HG03457 (cell line): Measurements from ENCODE around the gene HGF.
"Not testable (repeated sequence)": the region's sequence is repeated elsewhere in the genome, so short reads cannot be mapped to it uniquely, and the experiment has no call there.

Experiments used
- ATAC-seq: cut with Tn5 transposase; IDR thresholded peaks from one replicate; pipeline ENCODE4 v1.9.1; 2021; ENCODE audit warnings: moderate number of reproducible peaks; ENCODE audit not compliant: unreplicated experiment

The HGF gene

GRCh38 chr7:81725003-81725811 lies 44.6 kb downstream of the HGF start:
- ATAC-seq = no peak

GRCh38 chr7:81722250-81722649 lies 47.6 kb downstream of the HGF start:
- not testable (repeated sequence) for ATAC-seq

DNA sequence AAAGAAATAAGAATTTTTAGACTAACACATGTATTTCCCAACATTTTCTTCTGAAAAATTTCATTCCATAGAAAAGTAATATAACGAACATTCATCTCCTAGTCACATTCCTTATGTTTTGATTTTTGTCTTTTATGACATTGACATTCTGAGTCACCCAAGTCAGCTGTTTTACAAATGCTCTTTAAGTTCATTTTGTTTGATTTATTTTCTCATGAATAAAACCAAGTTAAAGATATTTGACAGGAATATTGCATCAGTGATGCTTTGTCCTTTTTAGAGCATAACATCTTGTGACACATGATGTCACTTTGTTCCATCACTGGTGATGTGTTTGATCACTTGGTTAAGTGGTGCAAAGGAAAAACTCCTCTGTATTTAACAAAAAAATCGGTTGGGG lies 48.4 kb downstream of the HGF start:
- no peak for ATAC-seq

DNA sequence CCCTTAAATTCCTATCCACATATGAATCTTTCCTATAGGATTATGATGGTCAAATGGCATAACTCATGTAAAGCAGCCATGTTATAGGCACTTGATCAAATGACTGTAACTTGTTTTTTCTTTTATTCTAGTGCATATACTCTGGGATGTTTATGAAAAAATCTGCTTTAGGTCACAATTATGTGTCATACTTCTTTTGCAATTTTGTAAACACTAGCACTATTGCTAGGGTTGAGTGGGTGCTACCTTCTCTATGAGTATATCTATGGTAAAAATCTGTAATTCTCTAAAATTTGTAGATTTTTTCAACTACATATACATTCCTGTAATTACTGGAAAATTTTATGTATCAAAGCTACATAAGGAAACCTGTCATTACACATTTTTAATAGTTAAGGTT lies 50.0 kb downstream of the HGF start:
- no peak for ATAC-seq

DNA sequence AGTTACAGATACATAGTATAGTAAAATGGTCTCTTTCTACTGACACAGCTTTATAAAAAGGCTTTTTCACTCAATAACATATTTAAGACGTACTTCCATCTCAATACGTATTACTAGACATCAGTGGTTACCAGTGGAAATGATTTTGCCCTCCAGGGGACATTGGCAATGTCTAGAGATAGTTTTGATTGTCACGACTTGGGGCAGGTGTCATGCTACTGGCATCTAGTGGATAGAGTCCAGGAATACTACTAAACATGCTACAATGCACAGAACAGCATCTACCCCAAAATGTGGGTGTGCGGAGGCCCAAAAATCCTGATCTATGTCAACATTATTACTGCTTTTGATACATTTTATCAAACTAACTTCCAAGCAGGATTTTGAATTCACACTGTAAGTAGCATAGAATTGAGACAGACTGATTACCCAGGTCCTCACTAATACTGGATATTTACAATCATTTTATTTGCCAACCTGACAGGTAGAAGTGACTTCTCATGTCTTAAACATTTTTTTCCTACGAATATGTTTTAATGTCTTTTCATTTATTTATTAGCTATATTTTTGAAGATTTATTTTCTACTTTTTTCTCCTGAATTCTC lies 53.8 kb downstream of the HGF start:
- ATAC-seq = no peak

DNA sequence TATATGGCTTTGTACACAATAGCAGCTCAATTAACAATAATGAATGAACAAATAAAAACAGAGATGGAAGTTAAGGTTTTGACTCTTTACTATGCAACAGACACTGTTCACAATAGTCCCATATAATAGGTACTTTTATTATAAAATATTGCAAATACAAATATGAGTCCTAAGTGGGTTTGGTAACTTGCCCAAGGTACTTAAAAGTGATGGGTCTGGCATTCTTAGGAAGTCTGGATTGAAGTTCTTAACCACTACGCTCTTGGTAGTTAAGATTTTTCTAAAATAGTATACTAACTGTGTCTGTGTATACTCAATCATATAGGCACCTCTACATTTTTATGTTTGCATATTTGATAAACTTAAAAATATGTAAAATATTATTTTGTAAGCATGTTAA lies 55.5 kb downstream of the HGF start:
- ATAC-seq = no peak

GRCh38 chr7:81710751-81711150 lies 59.1 kb downstream of the HGF start:
- no peak for ATAC-seq

DNA sequence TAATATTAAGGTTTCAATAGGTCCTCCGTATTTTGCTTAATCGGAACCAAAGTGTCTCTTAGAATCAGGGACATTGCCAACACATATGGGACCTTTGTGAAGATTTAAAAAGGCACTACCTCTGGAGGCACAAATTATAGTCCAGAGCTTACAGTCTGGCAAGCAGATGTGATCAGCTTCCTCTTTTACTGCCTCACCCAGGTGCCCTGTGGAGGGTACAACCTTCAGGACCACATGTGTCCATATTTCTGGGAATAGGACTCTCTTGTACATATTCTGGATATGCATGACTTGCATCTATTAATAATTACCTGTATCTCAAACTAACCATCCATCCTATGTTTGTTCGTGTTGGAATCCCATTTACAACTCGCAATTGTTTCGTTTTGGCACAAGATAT lies 60.0 kb downstream of the HGF start:
- ATAC-seq = no peak

DNA sequence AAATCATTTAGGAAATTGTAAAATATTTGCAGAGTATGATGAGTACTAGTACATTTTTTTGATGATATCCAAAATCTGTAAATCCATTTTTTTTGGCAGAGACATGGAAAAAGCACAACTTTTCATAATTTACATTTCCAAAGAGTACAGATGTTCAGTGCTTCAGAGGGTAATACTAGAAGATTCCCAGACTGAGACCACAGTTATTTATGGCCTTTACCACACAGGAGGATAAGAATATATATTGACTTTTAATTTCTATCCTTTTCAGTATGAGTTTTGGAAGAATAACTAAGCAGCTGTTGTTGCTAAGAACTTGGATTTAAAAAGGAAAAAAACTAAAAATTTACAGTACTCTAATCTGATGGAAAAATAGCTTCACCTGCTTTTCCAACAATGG lies 61.9 kb downstream of the HGF start:
- ATAC-seq = no peak

DNA sequence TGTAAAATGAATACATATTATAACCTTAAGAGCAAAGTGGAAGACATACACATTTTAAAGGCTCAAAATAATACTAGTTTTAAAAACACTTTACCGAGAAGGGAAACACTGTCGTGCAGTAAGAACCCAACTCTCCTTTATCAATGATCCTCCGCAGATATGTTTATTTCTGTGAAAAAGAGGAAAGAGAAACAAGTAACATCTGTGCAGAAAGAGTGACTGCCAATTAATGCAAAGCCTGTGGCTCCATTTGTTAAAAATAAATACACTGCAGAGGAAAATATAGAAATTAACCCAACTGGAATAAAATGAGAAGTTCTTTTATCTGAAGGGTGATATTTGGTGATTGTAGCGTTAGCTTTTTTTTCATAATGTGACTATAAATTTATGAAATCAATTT lies 62.7 kb downstream of the HGF start:
- no peak for ATAC-seq

- no peak for ATAC-seq
Observed at GRCh38 chr7:81705206-81705605, 64.6 kb downstream of the HGF start.

DNA sequence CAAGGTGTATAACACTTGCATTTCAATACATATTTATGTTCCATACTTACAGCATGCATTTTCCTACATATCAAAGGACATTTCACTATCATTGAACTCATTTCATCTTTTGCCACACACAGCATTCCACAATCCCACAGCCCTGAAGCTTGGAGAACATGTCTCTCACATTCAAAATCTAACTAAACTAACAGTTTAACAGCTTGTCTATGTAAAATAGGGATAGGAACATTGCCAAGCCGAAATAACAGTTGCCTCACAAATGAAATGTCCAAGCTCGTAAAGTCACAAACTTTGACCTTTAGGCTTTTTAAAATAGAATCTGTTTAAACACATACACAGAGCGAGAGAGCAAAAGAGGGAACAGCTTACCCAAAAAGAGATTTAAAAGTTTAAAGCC lies 65.3 kb downstream of the HGF start:
- ATAC-seq = no peak

- ATAC-seq = no peak
Observed at GRCh38 chr7:81698965-81699364, 70.9 kb downstream of the HGF start.

- no peak for ATAC-seq
Observed at GRCh38 chr7:81694711-81695110, 75.1 kb downstream of the HGF start.

- ATAC-seq = no peak
Observed at GRCh38 chr7:81693894-81694293, 76.0 kb downstream of the HGF start.

DNA sequence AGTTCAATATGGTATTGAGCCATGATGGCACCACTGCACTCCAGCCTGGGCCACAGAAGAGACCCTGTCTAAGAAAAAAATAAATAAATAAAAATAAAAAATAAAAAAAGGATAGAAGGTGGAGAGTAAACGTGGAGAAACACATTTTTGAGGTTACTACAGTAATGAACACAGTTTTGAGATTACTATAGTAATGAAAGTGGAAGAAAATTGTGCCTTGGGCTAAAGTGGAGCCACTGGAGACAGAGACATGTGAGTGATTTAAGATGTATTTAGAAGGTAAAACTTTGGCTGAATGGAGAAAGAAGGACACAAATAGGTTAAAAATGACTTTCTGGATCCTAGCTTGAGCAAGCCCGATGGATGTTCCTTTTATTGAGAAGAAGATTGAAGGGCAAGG lies 76.8 kb downstream of the HGF start:
- no peak for ATAC-seq

GRCh38 chr7:81692146-81692905 lies 77.5 kb downstream of the HGF start:
- no peak for ATAC-seq

DNA sequence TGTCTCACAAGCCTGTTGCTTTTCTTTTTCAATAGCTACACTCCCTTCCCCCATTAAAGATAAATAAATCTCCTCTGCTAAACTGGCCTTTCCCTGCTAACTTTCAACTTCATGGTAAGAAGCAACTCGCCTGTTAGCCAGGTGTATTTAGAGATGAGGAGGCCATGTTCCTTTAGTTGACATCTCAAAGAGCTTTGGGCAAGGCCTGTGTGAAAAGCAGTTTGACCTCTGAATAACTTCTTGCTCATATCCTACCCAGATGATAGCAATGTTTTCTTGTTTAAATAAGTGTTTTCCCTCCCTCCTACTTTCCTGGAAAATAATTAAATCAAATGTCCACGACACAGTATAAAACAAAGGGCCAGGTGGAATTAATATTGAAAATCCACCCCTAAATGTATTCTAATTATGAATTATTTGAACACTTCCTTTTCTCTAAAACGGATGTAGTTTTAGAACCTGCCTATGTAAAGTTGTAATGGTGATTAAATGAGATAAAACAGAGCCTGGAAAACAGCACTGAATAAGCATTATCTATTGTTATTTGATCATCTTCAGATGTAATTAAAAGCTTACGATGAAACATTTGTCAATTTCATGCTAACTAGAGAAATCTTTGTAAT lies 78.5 kb downstream of the HGF start:
- no peak for ATAC-seq

- no peak for ATAC-seq
Observed at GRCh38 chr7:81690688-81691087, 79.2 kb downstream of the HGF start.

DNA sequence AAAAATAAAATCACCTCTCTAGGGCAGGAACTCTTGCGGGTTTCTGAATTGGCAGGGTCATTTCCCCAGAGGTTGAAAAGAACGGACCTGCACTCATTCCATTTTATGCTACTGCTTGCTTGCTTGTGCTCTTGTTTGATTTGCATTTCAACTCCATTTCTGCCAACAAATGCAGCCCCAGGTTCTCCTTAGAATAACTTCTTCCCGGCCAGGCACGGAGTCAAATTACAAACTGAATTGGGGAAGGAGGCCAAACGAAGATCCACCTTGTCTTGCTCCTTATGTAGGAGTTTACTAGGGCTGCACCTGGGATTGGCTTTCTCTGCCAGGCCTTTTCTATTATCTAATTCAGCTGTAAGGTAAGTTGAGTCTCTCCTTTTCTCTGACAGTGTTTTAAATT lies 79.6 kb downstream of the HGF start:
- ATAC-seq = no peak

- ATAC-seq = no peak
Observed at GRCh38 chr7:81688622-81689411, 81.0 kb downstream of the HGF start.
